Astrocyte of the cerebellum (primary cell): ENCODE data around the gene DOCK1.
"Not testable (repeated sequence)": the region's sequence is repeated elsewhere in the genome, so short reads cannot be mapped to it uniquely, and the experiment has no call there.

ENCODE experiments used
- DNase-seq: peaks from one replicate; pipeline ENCODE4 v3.0.0-alpha.2; 2011; ENCODE audit warnings: low read depth
- H3K4me3 ChIP-seq: 2 replicates; pipeline ENCODE4 v1.5.1; 2011; ENCODE audit warnings: mild to moderate bottlenecking, low read depth, low read length, moderate library complexity
- in situ Hi-C: cut with HindIII; loops from 2 replicates; pipeline ENCODE4 v1.10.0; 2017; ENCODE audit warnings: low sequenced_read_pairs
- TF ChIP-seq, protein P1 (sequence below): IDR thresholded peaks from 2 replicates; pipeline ENCODE4 v1.5.1; 2012; ENCODE audit warnings: low read length, low read depth, moderate library complexity, mild to moderate bottlenecking; ENCODE audit errors: missing control alignments

DOCK1 gene

DNA sequence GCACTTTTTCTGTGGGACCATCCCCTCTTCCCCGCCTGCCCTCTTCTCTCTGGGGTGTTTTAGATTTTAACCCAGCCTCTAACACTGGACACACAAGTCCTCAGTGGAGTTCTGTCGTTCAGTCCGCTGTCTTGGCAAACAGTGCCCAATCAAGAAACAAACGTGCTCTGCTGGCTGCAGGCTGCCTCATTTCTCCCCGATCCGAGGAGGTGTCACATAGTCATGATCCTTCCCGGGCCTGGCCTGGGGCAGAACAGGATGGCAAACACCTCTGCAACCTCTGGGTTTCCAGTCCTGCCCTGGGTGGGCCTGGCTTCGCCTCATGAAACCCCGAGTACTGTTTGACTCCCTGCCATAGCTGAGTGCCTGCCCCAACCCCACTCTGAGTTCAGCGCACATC, 402.1 kb downstream of the DOCK1 start:
- TF ChIP-seq, protein P1, sequence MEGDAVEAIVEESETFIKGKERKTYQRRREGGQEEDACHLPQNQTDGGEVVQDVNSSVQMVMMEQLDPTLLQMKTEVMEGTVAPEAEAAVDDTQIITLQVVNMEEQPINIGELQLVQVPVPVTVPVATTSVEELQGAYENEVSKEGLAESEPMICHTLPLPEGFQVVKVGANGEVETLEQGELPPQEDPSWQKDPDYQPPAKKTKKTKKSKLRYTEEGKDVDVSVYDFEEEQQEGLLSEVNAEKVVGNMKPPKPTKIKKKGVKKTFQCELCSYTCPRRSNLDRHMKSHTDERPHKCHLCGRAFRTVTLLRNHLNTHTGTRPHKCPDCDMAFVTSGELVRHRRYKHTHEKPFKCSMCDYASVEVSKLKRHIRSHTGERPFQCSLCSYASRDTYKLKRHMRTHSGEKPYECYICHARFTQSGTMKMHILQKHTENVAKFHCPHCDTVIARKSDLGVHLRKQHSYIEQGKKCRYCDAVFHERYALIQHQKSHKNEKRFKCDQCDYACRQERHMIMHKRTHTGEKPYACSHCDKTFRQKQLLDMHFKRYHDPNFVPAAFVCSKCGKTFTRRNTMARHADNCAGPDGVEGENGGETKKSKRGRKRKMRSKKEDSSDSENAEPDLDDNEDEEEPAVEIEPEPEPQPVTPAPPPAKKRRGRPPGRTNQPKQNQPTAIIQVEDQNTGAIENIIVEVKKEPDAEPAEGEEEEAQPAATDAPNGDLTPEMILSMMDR, result no peak
- in situ Hi-C loops, result no loop called here
- H3K4me3 ChIP-seq, result no peak overlapping the region
- DNase-seq, result no peak

DNA sequence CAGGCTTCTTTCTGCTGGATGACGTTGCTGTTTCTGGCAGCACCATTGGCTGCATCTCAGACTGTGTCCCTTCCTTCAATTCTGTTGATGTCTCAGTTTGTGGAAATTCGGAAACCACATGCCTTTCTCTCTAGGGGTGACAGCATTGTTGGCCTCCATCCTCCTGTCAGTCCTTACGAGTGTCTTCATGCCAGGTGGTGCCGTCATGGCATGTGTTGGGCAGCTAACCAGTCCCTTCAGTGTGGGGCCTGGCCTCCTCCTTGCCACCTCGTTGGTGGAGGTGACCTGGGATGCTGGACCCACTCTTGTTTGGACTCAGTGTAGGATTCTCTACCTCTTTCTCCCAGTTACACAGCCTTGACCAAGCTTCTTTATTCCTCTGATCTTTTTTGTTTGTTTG, 402.8 kb downstream of the DOCK1 start:
- TF ChIP-seq, protein P1, result no peak
- in situ Hi-C loops, result no loop called here
- DNase-seq, result no peak
- H3K4me3 ChIP-seq, result no peak overlapping the region

DNA sequence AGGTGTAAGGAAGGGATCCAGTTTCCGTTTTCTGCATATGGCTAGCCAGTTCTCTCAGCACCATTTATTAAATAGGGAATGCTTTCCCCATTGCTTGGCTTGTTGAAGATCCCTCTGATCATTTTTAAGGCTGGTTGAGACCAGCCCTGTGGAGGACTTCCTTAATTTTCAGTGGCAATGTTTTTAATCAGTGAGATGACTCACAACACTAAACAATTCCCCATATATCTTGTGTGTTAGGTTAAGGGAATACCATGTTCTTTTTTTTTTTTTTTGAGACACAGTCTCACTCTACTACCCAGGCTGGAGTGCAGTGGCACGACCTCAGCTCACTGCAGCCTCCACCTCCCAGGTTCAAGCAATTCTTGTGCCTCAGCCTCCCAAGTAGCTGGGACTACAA, 404.4 kb downstream of the DOCK1 start:
- DNase-seq, in situ Hi-C loops, H3K4me3 ChIP-seq: not testable (repeated sequence)

DNA sequence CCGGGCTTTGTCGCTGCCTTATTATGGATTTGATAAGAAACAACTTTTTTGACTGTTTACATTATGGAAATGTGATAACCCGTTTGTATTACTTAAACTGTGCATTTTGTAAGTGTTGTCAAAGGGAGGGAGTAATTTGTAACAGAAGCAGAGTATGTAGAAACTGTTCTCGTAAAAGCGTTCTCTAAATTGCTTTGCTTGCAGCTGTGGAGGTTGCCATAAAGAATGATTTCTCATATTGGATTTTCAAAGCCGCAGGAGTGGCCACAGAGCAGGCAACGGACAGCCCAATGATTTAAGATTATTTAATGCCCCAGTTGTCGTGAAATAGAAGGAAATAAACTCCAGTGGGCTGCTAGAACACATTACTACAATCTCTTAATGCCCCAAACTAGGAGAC, 405.2 kb downstream of the DOCK1 start:
- no peak overlapping the region for H3K4me3 ChIP-seq
- TF ChIP-seq, protein P1, result no peak
- in situ Hi-C loops, result no loop called here
- no peak for DNase-seq

DNA sequence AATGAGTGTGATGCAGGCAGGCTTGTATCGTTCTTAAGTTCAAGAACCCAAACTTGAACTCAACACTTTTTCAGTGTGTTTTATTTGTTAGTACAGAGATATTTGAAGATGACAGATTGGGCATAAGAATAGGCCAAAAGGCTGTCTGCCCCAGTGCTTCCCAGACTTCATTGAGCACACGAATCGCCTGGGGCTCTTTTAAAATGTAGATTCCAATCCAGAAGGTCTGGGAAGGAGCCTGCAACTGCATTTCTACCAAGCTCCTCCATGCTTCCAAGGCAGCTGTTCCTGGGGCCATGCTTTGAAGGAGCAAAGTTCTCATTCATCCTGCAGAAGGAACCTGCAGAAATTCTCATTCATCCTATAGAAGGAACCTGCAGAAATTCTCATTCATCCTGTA, 405.7 kb downstream of the DOCK1 start:
- H3K4me3 ChIP-seq, result no peak overlapping the region
- in situ Hi-C loops, result no loop called here
- TF ChIP-seq, protein P1, result no peak
- DNase-seq, result no peak

DNA sequence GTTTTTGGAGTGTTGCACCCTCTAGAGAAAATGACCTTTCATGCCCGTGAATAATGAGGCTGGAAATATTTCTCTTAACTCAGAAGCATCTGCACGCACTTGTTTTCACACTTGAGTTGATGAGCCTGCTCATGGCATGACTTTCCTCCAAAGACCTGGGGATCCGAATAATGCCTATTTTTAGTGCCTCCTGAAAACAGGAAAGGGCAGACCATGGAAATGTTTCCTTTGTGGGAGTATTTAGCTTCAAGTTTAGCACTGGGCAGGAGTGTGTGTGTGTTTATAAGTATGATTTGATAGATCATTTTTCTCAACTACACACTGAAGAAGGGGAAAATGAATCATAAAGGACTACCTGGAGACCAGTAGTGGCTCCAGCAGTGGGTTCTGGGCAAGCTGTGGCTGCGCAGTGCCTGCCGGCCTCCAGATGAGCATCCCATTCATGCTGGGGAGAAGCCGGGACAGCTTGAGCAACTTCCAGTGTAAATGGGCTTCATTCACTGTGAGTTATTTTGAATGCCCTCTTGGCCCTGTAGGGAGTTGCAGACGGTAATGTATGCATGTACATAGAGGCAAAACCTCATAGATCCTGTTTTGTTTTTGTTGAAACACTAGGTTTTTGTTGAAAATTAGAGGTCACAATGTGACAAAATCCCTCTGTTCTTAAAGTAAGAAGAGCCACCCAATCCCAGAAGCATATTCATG, 408.9 kb downstream of the DOCK1 start:
- TF ChIP-seq, protein P1, result no peak
- no peak for DNase-seq
- no peak overlapping the region for H3K4me3 ChIP-seq
- in situ Hi-C loops, result no loop called here

DNA sequence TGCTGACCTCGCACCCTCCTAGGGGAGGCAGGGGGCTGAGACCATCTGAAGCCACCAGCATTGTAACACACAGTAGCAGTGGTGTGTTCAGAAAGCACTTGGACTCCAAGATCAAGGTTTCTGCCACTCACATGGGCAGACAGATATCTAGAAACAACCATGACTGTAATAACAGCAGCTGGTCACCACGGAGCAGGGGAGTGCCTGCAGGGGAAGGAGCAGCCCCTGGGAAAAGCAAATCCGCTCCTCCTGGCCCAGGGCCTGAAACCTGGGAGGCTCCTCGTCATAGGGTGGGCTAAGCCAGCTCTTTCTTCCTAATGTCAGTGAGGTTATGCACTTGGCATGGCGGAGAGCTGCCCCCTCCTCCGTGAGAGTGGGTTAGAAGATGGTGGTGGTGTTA, 409.6 kb downstream of the DOCK1 start:
- TF ChIP-seq, protein P1, result no peak
- in situ Hi-C loops, result no loop called here
- H3K4me3 ChIP-seq, result no peak overlapping the region
- DNase-seq, result no peak
